GM12878 (cell line): ENCODE results near the gene SLC9A3. TPM values are rescaled to one million over a fixed set of nuclear protein-coding genes. Genes with fewer than 3 reads are reported as not detected.
"Not testable (repeated sequence)": the region's sequence is repeated elsewhere in the genome, so short reads cannot be mapped to it uniquely, and the experiment has no call there.

Source experiments
- ATAC-seq: fragments of 200-7000 bp; cut with Tn5 transposase; 3 replicates; pipeline ENCODE4 v1.9.1; 2020; ENCODE audit warnings: mild to moderate bottlenecking, moderate library complexity
- BruUV-seq: library from RNA; stranded (reverse); fragments of 400-500 nt; replicated peaks from 2 replicates; lab custom pipeline; 2021; lab: Mats Ljungman, UMichigan
- CTCF ChIA-PET: fragments of 300-600 bp; sonication (Branson Sonifier 250); formaldehyde crosslinking; extraction: SDS; loops from one replicate; lab custom pipeline; 2021; ENCODE audit warnings: inconsistent platforms; lab: Yijun Ruan, JAX
- POLR2A ChIA-PET: fragments of 350-600 bp; formaldehyde crosslinking; extraction: SDS; loops from one replicate; lab custom pipeline; 2021; ENCODE audit warnings: inconsistent platforms; lab: Charles Lee
- RAD21 ChIA-PET: fragments of 300-600 bp; sonication (Branson Sonifier 250); formaldehyde crosslinking; loops from one replicate; lab custom pipeline; 2023; ENCODE audit warnings: antibody characterized with exemption; ENCODE audit not compliant: unreplicated experiment; lab: Charles Lee
- SMC1A ChIA-PET: fragments of 300-600 bp; sonication (Branson Sonifier 250); formaldehyde crosslinking; loops from one replicate; lab custom pipeline; 2023; ENCODE audit not compliant: unreplicated experiment, uncharacterized antibody; lab: Charles Lee
- DNase-seq: peaks from one replicate; pipeline ENCODE4 v3.0.0-alpha.2; 2011; ENCODE audit warnings: low read depth, low spot score
- FAIRE-seq: peaks from 3 replicates; lab custom pipeline; 2011; peaks lifted over from hg19 to GRCh38; lab: Jason Lieb, UNC
- H2AFZ ChIP-seq: 2 replicates; pipeline ENCODE4 v1.6.0; 2011; ENCODE audit warnings: low read depth, low read length, control low read depth; ENCODE audit not compliant: control insufficient read depth
- H3K27ac ChIP-seq: 2 replicates; pipeline ENCODE4 v1.5.1; 2011; ENCODE audit warnings: control low read depth; ENCODE audit not compliant: control insufficient read depth, insufficient read depth
- H3K27me3 ChIP-seq, 2 experiments: replicated peaks in 1 of 2; 2 replicates each; pipeline versions ENCODE4 v1.6.0 to v1.6.1; 2011; ENCODE audit warnings: low read length in 1 of 2; ENCODE audit not compliant: control insufficient read depth in 2 of 2, insufficient read depth in 2 of 2
- H3K36me3 ChIP-seq, 2 experiments: 2 replicates each; pipeline ENCODE4 v1.5.1; 2011; ENCODE audit warnings: low read length in 1 of 2; ENCODE audit not compliant: control insufficient read depth in 2 of 2, insufficient read depth in 2 of 2
- H3K4me1 ChIP-seq: 2 replicates; pipeline ENCODE4 v1.6.1; 2011; ENCODE audit warnings: mild to moderate bottlenecking, low read length, moderate library complexity, mixed read lengths; ENCODE audit not compliant: control insufficient read depth, insufficient read depth
- H3K4me2 ChIP-seq: 2 replicates; pipeline ENCODE4 v1.6.0; 2011; ENCODE audit warnings: control low read depth; ENCODE audit not compliant: control insufficient read depth, insufficient read depth
- H3K4me3 ChIP-seq: fragments of 200-600 bp; sonication (generic); 2 replicates; pipeline ENCODE4 v1.5.1; 2016
- H3K79me2 ChIP-seq: 2 replicates; pipeline ENCODE4 v1.6.0; 2011; ENCODE audit warnings: low read length; ENCODE audit not compliant: control insufficient read depth, insufficient read depth
- H3K9ac ChIP-seq: 2 replicates; pipeline ENCODE4 v1.8.0; 2011; ENCODE audit warnings: low read length, control low read depth, mixed read lengths; ENCODE audit not compliant: control insufficient read depth, insufficient read depth
- H3K9me3 ChIP-seq: replicated peaks from 3 replicates; pipeline ENCODE4 v1.5.1; 2011; ENCODE audit warnings: mild to moderate bottlenecking, low read length; ENCODE audit not compliant: control insufficient read depth, insufficient read depth
- H4K20me1 ChIP-seq: 2 replicates; pipeline ENCODE4 v1.6.0; 2011; ENCODE audit not compliant: control insufficient read depth, insufficient read depth
- ATF7 ChIP-seq: fragments of 450-650 bp; IDR thresholded peaks from 2 replicates; pipeline ENCODE4 v1.6.1; 2016; ENCODE audit warnings: low read depth, mild to moderate bottlenecking
- CHD4 ChIP-seq: fragments of 200-600 bp; sonication (generic); IDR thresholded peaks from 2 replicates; pipeline ENCODE4 v1.6.1; 2016; ENCODE audit warnings: mild to moderate bottlenecking
- IKZF1 ChIP-seq: fragments of 450-650 bp; conservative IDR thresholded peaks from 2 replicates; pipeline ENCODE4 v1.6.1; 2017; ENCODE audit warnings: antibody characterized with exemption, mild to moderate bottlenecking
- IKZF2 ChIP-seq, 2 experiments: fragments of 450-650 bp; IDR thresholded peaks; 2 replicates each; pipeline ENCODE4 v1.6.1; 2017; ENCODE audit warnings: mild to moderate bottlenecking in 2 of 2, moderate library complexity in 2 of 2
- SMAD5 ChIP-seq: IDR thresholded peaks from 2 replicates; pipeline ENCODE4 v1.6.1; 2016; ENCODE audit warnings: antibody characterized with exemption, low read depth
- WRNIP1 ChIP-seq: IDR thresholded peaks from 2 replicates; pipeline ENCODE4 v1.6.1; 2011; ENCODE audit warnings: low read depth, low read length, improper control_type of control experiment, borderline replicate concordance
- WGBS: methylation state at CpG from one replicate; pipeline ENCODE4 v1.1.6; 2016; ENCODE audit warnings: low lambda C conversion rate; ENCODE audit not compliant: insufficient replicate concordance, insufficient coverage; ENCODE audit errors: missing lambda C conversion rate; 5-methylcytosine and 5-hydroxymethylcytosine counted together
- in situ Hi-C: fragments of 300-500 bp; cut with MboI; formaldehyde crosslinking; loops from 9 replicates; pipeline ENCODE4 v1.14.3; 2018; ENCODE audit warnings: mixed read lengths
- intact Hi-C: fragments of 100-400 bp; cut with micrococcal nuclease; formaldehyde crosslinking; loops from one replicate; pipeline ENCODE4 v1.14.2; 2022; ENCODE audit not compliant: unreplicated experiment
- polyA plus RNA-seq, 11 experiments: library from polyadenylated mRNA; depleted of rRNA in 4 of 11; unstranded in 6 of 11; stranded (reverse) in 5 of 11; fragments of >200 nt; fragmentation: Nextera tagmentation in 4 of 11; fragmentation: Illumina TruSeq in 1 of 11; extraction: Ambion mirVana in 4 of 11; extraction: Trizol in 1 of 11; gene quantifications; 1 replicate in 1 of 11; 2 replicates in 10 of 11; pipeline versions ENCODE4 v1.2.1 to v1.2.3, GENCODE V29; 2011 to 2016; ENCODE audit warnings: inconsistent platforms in 2 of 11, missing spikeins in 2 of 11, low read depth in 1 of 11
- total RNA-seq, 4 experiments: library from RNA; depleted of rRNA in 3 of 4; stranded (reverse); fragments of >200 nt in 3 of 4; fragmentation: Illumina TruSeq in 1 of 4; extraction: Trizol in 1 of 4; gene quantifications; 2 replicates each; pipeline versions ENCODE4 v1.2.1 to v1.2.3, GENCODE V29; 2013 to 2021
- TF ChIP-seq, protein P1 (sequence below): fragments of 450-650 bp; IDR thresholded peaks from 2 replicates; pipeline ENCODE4 v1.6.1; 2016; ENCODE audit warnings: mild to moderate bottlenecking
- TF ChIP-seq, protein P2 (sequence below): fragments of 450-650 bp; formaldehyde crosslinking; IDR thresholded peaks from 2 replicates; pipeline ENCODE4 v1.5.0; 2022; ENCODE audit warnings: mild to moderate bottlenecking, missing genetic modification characterization
- TF ChIP-seq, protein P3 (sequence below): IDR thresholded peaks from 2 replicates; pipeline ENCODE4 v1.6.1; 2011; ENCODE audit warnings: borderline replicate concordance, low read depth, mild to moderate bottlenecking, moderate library complexity, low read length; ENCODE audit not compliant: insufficient read depth, poor library complexity, severe bottlenecking
- TF ChIP-seq, protein P4 (sequence below): fragments of 450-650 bp; IDR thresholded peaks from 2 replicates; pipeline ENCODE4 v1.6.1; 2017; ENCODE audit warnings: borderline replicate concordance

The SLC9A3 gene
- total and polyA plus RNA-seq, 10 of the 15 experiments (the other 5 are each of a cell fraction or from before 2014, with no cell fraction given): 0.04 to 5.2 (median 2.3) TPM; not detected in 1

DNA sequence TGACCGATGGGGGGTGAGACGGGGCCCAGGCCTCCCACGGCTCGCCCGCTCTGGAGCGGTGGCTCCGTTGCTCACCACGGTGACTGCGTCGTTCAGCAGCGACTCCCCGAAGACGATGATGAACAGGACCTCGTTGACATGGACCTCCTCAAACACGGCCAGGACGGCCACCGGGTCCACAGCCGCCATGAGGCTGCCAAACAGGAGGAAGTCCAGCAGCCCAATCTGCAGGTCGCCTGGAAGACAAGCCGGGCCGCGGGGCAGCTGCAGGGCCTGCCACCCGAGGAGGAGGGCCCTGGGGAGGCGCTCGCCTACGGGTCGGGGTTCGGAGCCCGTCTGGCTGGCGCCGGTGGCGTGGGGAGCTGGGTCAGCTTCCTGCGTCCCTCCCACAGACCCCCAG is 36.0 kb downstream of the SLC9A3 start (continued):
- TF ChIP-seq, protein P1, sequence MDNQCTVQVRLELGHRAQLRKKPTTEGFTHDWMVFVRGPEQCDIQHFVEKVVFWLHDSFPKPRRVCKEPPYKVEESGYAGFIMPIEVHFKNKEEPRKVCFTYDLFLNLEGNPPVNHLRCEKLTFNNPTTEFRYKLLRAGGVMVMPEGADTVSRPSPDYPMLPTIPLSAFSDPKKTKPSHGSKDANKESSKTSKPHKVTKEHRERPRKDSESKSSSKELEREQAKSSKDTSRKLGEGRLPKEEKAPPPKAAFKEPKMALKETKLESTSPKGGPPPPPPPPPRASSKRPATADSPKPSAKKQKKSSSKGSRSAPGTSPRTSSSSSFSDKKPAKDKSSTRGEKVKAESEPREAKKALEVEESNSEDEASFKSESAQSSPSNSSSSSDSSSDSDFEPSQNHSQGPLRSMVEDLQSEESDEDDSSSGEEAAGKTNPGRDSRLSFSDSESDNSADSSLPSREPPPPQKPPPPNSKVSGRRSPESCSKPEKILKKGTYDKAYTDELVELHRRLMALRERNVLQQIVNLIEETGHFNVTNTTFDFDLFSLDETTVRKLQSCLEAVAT: no peak
- TF ChIP-seq WRNIP1: no peak
- TF ChIP-seq, protein P2, sequence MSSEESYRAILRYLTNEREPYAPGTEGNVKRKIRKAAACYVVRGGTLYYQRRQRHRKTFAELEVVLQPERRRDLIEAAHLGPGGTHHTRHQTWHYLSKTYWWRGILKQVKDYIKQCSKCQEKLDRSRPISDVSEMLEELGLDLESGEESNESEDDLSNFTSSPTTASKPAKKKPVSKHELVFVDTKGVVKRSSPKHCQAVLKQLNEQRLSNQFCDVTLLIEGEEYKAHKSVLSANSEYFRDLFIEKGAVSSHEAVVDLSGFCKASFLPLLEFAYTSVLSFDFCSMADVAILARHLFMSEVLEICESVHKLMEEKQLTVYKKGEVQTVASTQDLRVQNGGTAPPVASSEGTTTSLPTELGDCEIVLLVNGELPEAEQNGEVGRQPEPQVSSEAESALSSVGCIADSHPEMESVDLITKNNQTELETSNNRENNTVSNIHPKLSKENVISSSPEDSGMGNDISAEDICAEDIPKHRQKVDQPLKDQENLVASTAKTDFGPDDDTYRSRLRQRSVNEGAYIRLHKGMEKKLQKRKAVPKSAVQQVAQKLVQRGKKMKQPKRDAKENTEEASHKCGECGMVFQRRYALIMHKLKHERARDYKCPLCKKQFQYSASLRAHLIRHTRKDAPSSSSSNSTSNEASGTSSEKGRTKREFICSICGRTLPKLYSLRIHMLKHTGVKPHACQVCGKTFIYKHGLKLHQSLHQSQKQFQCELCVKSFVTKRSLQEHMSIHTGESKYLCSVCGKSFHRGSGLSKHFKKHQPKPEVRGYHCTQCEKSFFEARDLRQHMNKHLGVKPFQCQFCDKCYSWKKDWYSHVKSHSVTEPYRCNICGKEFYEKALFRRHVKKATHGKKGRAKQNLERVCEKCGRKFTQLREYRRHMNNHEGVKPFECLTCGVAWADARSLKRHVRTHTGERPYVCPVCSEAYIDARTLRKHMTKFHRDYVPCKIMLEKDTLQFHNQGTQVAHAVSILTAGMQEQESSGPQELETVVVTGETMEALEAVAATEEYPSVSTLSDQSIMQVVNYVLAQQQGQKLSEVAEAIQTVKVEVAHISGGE (CRISPR knock-in tag): no peak
- TF ChIP-seq IKZF2 (IDR thresholded peaks at IDR 0.05): no peak
- TF ChIP-seq CHD4: no peak
- TF ChIP-seq, protein P3, sequence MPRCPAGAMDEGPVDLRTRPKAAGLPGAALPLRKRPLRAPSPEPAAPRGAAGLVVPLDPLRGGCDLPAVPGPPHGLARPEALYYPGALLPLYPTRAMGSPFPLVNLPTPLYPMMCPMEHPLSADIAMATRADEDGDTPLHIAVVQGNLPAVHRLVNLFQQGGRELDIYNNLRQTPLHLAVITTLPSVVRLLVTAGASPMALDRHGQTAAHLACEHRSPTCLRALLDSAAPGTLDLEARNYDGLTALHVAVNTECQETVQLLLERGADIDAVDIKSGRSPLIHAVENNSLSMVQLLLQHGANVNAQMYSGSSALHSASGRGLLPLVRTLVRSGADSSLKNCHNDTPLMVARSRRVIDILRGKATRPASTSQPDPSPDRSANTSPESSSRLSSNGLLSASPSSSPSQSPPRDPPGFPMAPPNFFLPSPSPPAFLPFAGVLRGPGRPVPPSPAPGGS: no peak
- no peak for TF ChIP-seq IKZF1
- TF ChIP-seq ATF7: no peak
- no peak for TF ChIP-seq SMAD5
- TF ChIP-seq, protein P4, sequence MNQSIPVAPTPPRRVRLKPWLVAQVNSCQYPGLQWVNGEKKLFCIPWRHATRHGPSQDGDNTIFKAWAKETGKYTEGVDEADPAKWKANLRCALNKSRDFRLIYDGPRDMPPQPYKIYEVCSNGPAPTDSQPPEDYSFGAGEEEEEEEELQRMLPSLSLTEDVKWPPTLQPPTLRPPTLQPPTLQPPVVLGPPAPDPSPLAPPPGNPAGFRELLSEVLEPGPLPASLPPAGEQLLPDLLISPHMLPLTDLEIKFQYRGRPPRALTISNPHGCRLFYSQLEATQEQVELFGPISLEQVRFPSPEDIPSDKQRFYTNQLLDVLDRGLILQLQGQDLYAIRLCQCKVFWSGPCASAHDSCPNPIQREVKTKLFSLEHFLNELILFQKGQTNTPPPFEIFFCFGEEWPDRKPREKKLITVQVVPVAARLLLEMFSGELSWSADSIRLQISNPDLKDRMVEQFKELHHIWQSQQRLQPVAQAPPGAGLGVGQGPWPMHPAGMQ: no peak

DNA sequence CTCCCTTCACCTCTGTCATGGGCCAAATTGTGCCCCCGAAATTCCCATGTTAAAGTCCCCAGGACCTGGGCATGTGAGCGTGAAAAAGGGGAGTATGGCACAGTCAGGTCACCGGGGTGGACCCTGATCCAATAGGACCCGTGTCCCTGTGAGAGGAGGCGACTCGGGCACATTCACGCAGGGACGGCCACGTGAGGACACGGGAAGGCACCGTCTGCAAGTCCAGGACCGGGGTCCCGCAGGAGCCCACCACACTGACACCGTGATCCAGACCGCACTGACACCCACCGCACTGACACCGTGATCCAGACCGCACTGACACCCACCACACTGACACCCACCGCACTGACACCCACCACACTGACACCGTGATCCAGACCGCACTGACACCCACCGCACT is 37.7 kb downstream of the SLC9A3 start:
- in situ Hi-C loops, SMC1A ChIA-PET, H3K4me2 ChIP-seq: not testable (repeated sequence)

More for the DNA sequence above, 37.7 kb downstream of the SLC9A3 start:
- H3K36me3 ChIP-seq, H4K20me1 ChIP-seq, ATAC-seq, H3K4me1 ChIP-seq, H2AFZ ChIP-seq, BruUV-seq, H3K79me2 ChIP-seq, H3K9me3 ChIP-seq, intact Hi-C loops, FAIRE-seq, H3K9ac ChIP-seq, H3K27ac ChIP-seq, POLR2A ChIA-PET, H3K27me3 ChIP-seq, RAD21 ChIA-PET, DNase-seq, H3K4me3 ChIP-seq: not testable (repeated sequence)
- 82% methylated on average over 11 of the region's 22 CpGs for WGBS
- CTCF ChIA-PET: interaction anchor here (0.9 kb wide), 1 partner anchor 62 kb away, joined by 3 read pairs; no protein-coding TSS in a partner anchor
